T follicular helper cell (primary cell): Measurements from ENCODE around the gene AIFM3.

Source experiments
- DNase-seq: peaks from one replicate; pipeline ENCODE4 v3.0.0-alpha.2; 2020; ENCODE audit warnings: low read depth

The AIFM3 gene

DNA sequence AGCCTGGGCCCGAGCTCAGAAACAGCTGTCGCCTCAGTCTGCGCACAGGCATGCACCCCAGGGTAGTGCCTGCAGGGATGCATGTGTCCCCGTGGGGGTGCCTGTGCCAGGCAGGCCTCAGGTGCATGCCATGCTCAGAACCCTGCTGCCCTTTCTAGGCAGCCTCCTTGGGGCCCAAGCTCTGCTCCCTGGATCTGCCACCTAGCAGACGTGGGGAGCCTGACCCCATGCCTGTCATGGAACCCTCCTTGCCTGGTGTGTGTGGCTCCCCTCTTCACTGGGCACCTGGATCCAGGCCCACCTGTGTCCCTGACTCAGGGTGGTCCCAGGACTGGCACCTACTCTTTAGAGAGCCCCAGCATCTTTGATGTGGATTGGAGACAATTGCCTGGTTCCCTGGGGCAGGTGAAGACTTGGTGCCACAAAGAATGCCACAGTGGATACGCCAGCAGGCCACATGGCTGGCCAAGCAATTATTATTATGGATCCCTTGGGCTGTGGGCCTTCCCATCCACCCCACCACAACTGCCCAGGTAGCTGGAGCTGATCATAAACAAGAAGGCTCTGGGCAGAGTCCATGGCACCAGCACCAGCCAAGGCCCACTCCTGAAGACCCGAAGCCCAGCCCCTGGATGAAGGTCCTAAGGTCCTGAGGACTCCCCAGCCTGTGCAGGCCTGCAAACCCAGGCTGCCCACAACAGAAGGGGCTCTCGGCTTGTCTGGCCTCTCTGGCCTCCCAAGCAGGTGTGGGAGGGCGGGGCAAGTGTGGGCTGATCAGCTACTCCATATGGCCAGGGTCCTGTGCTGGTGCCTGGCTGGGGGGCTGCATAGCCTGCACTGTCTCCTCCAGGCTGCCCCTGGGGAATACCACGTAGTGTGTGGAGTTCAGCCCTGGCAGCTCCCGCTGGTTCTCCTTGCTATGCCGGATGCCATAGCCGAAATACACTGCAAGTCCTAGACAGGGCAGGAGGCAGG lies 61.5 kb downstream of the AIFM3 start:
- DNase-seq, result no peak

DNA sequence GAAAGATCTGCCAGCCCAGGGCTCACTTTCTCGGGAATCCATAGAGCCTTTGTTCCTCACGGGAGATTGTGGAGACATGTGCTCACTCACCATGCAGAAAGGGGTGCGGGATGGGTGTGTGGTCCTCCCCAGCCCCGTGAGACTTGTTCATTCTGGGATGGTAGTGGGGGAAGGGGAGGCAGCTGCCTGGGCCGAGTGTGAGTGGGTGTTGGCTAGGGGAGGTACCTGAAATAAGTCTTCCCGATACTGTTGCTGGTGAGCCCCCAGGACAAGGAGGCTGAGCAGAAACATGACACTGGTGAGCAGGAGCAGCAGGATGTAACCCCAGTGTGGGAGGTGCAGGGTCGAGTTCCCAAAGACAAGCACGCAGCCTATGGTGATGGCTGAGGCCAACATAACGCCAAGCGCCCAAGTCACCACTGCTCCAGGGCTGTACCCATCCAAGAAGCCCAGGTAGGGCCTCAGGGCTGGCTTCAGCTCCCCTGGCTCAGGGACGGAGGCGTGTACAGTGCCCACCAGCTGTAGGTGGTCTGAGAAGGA lies 62.5 kb downstream of the AIFM3 start:
- no peak for DNase-seq

DNA sequence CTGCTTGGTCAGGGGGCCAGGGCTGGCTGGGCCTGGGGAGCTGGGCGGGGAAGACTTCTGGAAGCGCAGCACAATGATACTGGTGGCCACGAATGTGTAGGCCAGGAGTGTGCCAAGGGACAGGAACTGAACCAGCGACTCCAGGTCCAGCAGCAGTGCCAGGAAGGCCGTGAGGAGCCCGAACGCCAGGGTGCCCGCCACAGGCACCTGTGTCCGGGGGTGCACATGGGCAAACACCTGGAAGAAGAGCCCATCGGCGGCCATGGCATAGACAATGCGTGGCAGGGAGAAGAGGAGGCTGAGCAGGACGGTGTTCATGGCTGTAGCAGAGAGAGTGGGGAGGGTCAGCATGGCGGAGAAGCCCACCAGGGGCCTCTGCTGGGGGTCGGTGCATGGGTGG lies 63.0 kb downstream of the AIFM3 start:
- DNase-seq, result no peak
